Skeletal muscle tissue (tissue), 4 donors: Measurements from ENCODE around the gene MUC4. TPM values are rescaled to one million over a fixed set of nuclear protein-coding genes. Genes with fewer than 3 reads are reported as not detected.
"Not testable (repeated sequence)": the region's sequence is repeated elsewhere in the genome, so short reads cannot be mapped to it uniquely, and the experiment has no call there.

ENCODE experiments used
- H3K27ac ChIP-seq: one replicate; pipeline ENCODE4 v1.7.0; 2013; ENCODE audit warnings: mild to moderate bottlenecking, low read depth, low read length, inconsistent platforms
- H3K27me3 ChIP-seq, 3 donors: one replicate each; pipeline ENCODE4 v1.7.0; 2013; ENCODE audit warnings: low read length in 3 of 3; ENCODE audit not compliant: control insufficient read depth in 3 of 3, insufficient read depth in 3 of 3
- H3K36me3 ChIP-seq, 3 donors: one replicate each; pipeline ENCODE4 v1.7.0; 2013; ENCODE audit warnings: low read length in 3 of 3; ENCODE audit not compliant: control insufficient read depth in 3 of 3, insufficient read depth in 3 of 3
- H3K4me1 ChIP-seq, 3 donors: one replicate each; pipeline ENCODE4 v1.7.0; 2013; ENCODE audit warnings: low read length in 3 of 3, mild to moderate bottlenecking in 3 of 3; ENCODE audit not compliant: control insufficient read depth in 3 of 3, insufficient read depth in 3 of 3
- H3K4me3 ChIP-seq, 3 donors: one replicate each; pipeline ENCODE4 v1.7.0; 2013; ENCODE audit warnings: low read length in 3 of 3
- H3K9ac ChIP-seq, 3 donors: one replicate each; pipeline ENCODE4 v1.7.0; 2013; ENCODE audit warnings: low read length in 3 of 3, mild to moderate bottlenecking in 3 of 3, moderate library complexity in 2 of 3, low read depth in 1 of 3
- H3K9me3 ChIP-seq, 3 donors: one replicate each; pipeline ENCODE4 v1.7.0; 2013; ENCODE audit warnings: low read length in 3 of 3; ENCODE audit not compliant: control insufficient read depth in 3 of 3
- total RNA-seq: library from RNA; depleted of rRNA; stranded (reverse); fragments of >200 nt; gene quantifications from one replicate; pipeline ENCODE4 v1.2.3, GENCODE V29; 2014
- donor health status: Osteomylitis.

MUC4 gene
- total RNA-seq, 1 donor from 2014 or later = 0.52 TPM

GRCh38 chr3:195746751-195747150 lies 65.0 kb downstream of the MUC4 start:
- H3K9me3 ChIP-seq = no peaks in the 10 kb centered on the region
- peaks cover 0 to 2% (median 0%) of the 10 kb centered on the region in 3 donors for H3K4me1 ChIP-seq
- H3K27me3 ChIP-seq = peaks cover 0 to 7% (median 6%) of the 10 kb centered on the region in 3 donors
- H3K4me3 ChIP-seq = no peak overlapping the region
- no peak overlapping the region for H3K27ac ChIP-seq
- H3K36me3 ChIP-seq = peaks cover 0 to 5% (median 0%) of the 10 kb centered on the region in 3 donors
- H3K9ac ChIP-seq = no peak overlapping the region

- H3K4me3 ChIP-seq = no peak overlapping the region
- H3K9ac ChIP-seq = no peak overlapping the region
- no peak overlapping the region for H3K27ac ChIP-seq
- H3K27me3 ChIP-seq = peaks cover 0 to 7% (median 6%) of the 10 kb centered on the region in 3 donors
- H3K9me3 ChIP-seq = no peaks in the 10 kb centered on the region
- H3K4me1 ChIP-seq = peaks cover 0 to 2% (median 0%) of the 10 kb centered on the region in 3 donors
- peaks cover 0 to 5% (median 0%) of the 10 kb centered on the region in 3 donors for H3K36me3 ChIP-seq
Measured at GRCh38 chr3:195746346-195746745, 65.4 kb downstream of the MUC4 start.

GRCh38 chr3:195744437-195744836 lies 67.3 kb downstream of the MUC4 start:
- peaks cover 0 to 5% (median 0%) of the 10 kb centered on the region in 3 donors for H3K36me3 ChIP-seq
- no peak overlapping the region for H3K27ac ChIP-seq
- H3K9me3 ChIP-seq = no peaks in the 10 kb centered on the region
- no peak overlapping the region for H3K9ac ChIP-seq
- peaks cover 0 to 2% (median 0%) of the 10 kb centered on the region in 3 donors for H3K4me1 ChIP-seq
- no peak overlapping the region for H3K4me3 ChIP-seq
- H3K27me3 ChIP-seq = peaks cover 0 to 11% (median 6%) of the 10 kb centered on the region in 3 donors

DNA sequence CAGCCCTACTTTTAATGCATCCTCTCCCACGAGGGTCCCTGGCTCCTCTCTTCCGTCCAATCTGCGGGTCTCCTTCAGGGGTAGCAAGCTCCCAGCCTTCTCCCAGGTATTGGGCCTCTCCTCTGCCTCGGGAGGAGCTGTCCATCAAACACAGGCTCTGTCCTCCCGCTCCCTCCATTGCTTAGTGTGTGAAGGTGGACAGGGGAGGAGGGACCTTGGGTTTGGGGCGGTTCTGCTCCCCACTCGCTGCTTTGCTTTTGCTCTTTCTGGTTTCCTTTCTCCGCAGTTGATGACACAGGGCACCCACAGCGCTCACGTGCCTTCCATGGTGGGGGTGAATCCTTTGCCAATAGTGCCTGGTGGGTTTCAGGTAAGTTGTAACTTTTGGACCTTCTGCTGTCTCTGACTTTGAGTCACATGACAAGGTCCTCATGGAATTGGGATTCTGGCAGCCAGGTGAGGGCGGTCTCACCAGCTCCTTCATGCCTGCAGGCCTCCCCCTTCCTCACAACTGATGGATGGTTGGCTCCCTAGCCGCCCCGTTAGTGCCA lies 72.1 kb downstream of the MUC4 start:
- H3K9ac ChIP-seq = no peak overlapping the region
- no peak overlapping the region for H3K4me3 ChIP-seq
- no peaks in the 10 kb centered on the region for H3K4me1 ChIP-seq
- H3K36me3 ChIP-seq = peaks cover 0 to 22% (median 6%) of the 10 kb centered on the region in 3 donors
- H3K9me3 ChIP-seq = no peaks in the 10 kb centered on the region
- no peak overlapping the region for H3K27ac ChIP-seq
- peaks cover 0 to 4% (median 0%) of the 10 kb centered on the region in 3 donors for H3K27me3 ChIP-seq

DNA sequence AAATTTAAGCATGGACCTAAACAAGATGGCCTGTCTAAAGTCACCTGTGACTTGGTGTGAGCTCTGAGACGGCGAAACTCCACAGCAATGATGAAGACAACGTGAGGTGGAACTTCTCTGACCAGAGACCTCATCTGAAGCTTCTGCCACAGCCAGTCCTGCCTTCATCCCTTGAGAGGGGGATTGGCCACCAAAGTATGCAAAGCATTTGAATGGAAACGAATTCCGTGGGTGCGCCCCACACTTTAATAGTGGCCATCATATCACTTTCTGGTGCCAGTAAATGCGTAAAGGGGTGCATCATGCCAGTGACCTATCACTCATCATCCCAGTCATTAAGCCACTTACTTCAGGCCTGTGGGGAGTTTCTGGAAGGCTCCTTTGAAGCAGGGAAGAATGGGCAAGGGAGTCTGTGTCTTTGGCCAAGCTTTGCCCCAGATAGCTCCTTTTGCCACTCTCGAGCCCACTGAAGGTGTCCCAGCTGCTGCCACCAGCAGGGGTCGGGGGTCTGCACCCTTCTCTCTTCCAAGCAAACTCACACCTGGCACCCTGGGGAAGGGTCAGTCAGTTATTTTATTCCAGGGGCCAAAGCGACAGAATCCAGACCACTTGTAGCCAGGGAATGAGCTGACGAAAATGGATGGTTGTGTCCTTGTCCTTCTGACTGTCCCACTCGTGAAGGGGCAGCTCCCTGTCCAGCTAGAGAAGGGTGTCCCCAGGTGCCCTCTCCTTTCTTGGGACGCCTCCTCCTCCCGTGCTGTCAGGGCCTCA lies 73.3 kb downstream of the MUC4 start:
- no peak overlapping the region for H3K27ac ChIP-seq
- H3K4me1 ChIP-seq = no peaks in the 10 kb centered on the region
- no peak overlapping the region for H3K9ac ChIP-seq
- H3K36me3 ChIP-seq = peaks cover 0 to 23% (median 5%) of the 10 kb centered on the region in 3 donors
- H3K9me3 ChIP-seq = no peaks in the 10 kb centered on the region
- no peak overlapping the region for H3K4me3 ChIP-seq
- H3K27me3 ChIP-seq = peaks cover 0 to 4% (median 0%) of the 10 kb centered on the region in 3 donors

DNA sequence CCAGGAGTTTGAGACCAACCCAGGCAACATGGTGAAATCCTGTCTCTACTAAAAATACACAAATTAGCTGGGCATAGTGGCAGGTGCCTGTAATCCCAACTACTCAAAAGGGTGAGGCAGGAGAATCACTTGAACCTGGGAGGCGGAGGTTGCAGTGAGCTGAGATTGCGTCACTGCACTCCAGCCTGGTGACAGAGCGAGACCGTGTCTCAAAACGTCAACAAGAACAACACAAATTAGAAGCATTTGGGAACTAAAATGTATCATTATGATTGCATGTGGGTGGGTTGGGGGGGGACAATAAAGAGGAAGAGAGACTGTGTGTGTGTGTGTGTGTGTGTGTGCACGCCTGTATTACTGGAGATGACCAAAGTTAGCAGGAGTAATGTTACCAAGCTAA lies 73.9 kb downstream of the MUC4 start:
- H3K9ac ChIP-seq, H3K4me1 ChIP-seq, H3K27ac ChIP-seq, H3K9me3 ChIP-seq, H3K4me3 ChIP-seq, H3K27me3 ChIP-seq: not testable (repeated sequence)
- H3K36me3 ChIP-seq = peaks cover 5 to 30% (median 8%) of the 10 kb centered on the region in 3 donors

GRCh38 chr3:195736866-195737490 lies 74.8 kb downstream of the MUC4 start:
- no peaks in the 10 kb centered on the region for H3K9me3 ChIP-seq
- peaks cover 0 to 4% (median 0%) of the 10 kb centered on the region in 3 donors for H3K27me3 ChIP-seq
- peaks cover 8 to 30% (median 8%) of the 10 kb centered on the region in 3 donors for H3K36me3 ChIP-seq
- H3K27ac ChIP-seq = no peak overlapping the region
- H3K4me1 ChIP-seq = no peaks in the 10 kb centered on the region
- H3K9ac ChIP-seq = no peak overlapping the region
- no peak overlapping the region for H3K4me3 ChIP-seq

- H3K36me3 ChIP-seq = peaks cover 8 to 41% (median 13%) of the 10 kb centered on the region in 3 donors
Measured at GRCh38 chr3:195735036-195735695, 76.6 kb downstream of the MUC4 start.

DNA sequence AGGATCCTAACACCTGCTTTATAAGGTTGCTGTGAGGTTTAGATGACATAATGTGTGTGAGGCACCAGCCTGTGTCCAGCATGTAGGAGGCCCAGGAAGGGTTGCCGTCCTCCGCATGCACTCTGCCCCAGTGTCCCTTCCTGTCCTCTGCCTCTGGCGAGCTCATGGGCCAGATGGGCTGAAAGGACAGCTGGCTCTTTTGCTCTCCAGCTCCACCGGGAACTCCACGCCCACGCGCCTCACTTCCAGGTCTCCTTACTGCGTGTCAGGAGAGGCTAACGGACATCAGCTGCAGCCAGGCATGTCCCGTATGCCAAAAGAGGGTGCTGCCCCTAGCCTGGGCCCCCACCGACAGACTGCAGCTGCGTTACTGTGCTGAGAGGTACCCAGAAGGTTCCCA lies 78.8 kb downstream of the MUC4 start:
- Histone ChIP-seq H3K27me3 (no peaks in the 10 kb centered on the region), H3K4me1 (no peaks in the 10 kb centered on the region), H3K27ac (no peak overlapping the region), H3K4me3 (no peak overlapping the region), H3K36me3 (peaks cover 13 to 43% (median 13%) of the 10 kb centered on the region in 3 donors), H3K9me3 (no peaks in the 10 kb centered on the region), H3K9ac (no peak overlapping the region)

More at GRCh38 chr3:195735036-195735695, 76.6 kb downstream of the MUC4 start:
- H3K27ac ChIP-seq = no peak overlapping the region
- H3K27me3 ChIP-seq = peaks cover 0 to 4% (median 0%) of the 10 kb centered on the region in 3 donors
- no peak overlapping the region for H3K9ac ChIP-seq
- no peak overlapping the region for H3K4me3 ChIP-seq
- H3K4me1 ChIP-seq = no peaks in the 10 kb centered on the region
- H3K9me3 ChIP-seq = no peaks in the 10 kb centered on the region
